GM10847 (cell line): ENCODE measurements around the gene SLC6A9.

Source experiments
- POLR2A ChIP-seq: IDR thresholded peaks from 2 replicates; pipeline ENCODE4 v1.6.1; 2011; ENCODE audit not compliant: insufficient read length; ENCODE audit errors: extremely low read depth

Gene SLC6A9

DNA sequence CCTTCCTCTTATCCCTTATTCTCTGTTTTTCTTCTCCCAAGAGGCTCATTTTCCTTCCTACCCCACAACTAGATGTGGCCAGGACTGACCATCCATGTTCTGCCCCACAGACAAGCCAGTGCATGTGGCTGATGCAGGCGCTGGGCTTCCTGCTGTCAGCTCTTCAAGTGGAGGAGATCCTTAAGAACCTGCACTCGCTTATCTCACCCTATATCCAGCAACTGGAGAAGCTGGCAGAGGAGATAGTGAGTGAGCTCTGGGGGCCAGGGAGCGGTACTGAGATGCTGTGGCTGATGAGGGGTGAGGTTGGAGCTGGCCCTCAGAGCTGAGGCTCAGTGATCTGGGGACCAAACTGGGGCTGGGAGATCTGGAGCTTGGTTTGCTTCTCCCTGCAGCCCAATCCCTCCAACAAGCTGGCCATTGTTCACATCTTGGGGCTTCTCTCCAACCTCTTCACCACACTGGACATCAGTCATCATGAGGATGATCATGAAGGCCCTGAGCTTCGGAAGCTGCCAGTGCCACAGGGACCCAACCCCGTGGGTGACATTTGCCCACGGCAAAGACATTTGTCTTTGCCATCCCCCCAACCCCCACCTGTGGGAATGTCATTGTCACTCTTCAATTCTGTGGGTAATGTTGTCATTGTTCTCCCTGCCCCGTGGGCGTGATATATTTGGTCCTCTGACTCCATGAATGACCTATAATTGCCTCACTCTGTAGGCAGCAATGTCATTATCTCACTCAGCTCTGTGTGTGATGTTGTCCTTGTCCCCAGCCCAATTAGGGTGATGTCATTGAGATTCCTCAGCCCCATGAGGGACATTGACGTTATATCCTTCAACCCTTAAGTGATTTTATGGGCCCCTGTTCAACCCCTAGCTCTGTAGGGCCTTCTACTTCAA, 72.7 kb downstream of the SLC6A9 start:
- TF ChIP-seq POLR2A, result no peak

DNA sequence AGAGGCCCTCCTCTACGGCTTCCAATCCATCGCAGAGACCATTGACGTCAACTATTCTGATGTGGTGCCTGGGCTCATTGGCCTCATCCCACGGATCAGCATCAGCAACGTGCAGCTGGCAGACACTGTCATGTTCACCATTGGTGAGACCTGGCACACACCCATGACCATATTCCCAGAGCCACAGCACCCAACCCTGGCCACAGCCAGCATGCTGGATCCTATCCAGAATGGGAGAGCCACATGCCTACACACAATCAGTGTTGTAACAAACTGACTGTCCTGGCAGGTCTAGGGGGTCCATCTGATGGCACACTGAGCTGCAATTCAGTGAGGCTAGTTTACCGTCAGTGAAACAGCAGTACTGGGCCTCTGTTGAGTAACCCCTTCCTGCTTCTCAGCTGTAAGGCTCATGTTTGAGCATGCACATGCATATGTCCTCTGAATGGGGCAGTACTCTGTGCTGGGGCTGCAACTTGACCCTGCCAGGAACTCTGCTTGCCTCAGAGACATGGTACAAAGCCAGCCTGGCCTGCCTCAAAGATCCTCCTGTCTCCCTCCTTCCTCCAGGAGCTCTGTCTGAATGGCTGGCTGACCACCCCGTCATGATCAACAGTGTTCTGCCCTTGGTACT, 73.7 kb downstream of the SLC6A9 start:
- TF ChIP-seq POLR2A, result no peak

DNA sequence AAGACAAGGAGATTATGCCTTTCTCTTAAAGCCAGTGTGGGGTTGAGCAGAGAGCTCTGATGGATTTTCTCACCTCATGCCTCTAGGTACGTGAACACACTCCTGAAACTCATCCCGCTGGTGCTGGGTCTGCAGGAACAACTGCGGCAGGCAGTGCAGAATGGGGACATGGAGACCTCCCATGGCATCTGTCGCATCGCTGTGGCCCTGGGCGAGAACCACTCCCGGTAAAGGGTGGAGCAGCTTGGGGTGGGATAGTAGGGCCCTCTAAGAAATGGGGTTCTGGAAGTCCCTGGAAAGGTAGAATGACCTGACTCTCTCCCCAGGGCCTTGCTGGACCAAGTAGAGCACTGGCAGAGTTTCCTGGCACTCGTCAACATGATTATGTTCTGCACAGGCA, 75.0 kb downstream of the SLC6A9 start:
- no peak for TF ChIP-seq POLR2A

DNA sequence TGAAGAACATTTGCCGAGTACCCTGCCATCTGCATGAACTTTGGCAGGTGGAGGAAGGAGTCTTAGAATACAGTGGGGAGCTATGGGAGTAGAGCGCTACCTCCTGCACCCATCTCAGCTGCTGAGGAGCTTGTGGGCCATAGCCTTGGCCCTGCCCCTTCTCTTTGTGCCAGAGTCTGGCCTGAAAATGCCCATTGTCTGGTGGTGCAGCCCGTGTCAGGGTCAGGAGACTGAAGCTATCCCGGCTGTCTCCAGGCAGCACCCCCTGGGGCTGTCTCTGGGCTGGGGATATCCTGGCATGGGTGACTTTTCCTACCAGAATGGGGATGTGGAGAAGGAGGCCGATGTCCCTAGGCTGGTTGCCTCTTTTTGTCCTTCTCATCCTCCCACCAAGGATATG, 77.2 kb downstream of the SLC6A9 start:
- no peak for TF ChIP-seq POLR2A

DNA sequence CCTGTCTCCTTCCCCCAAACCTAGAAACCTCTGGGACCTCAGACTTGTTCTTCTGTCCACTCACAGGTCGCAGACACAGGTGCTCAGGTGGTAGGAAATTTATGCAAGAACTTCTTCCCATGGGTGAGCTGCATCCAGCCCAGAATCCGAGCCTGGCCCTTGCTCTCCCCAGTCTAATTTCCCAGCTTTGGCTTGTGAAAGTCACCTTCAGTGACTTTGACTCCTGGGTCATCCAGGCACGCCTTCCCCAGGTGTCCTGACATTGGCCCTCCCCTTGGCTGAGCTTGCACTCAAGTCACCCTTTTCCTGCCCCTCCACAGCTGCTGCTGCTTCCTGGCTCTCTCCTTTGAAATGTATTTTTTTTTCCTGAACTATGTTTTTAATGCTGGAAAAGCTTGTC, 77.9 kb downstream of the SLC6A9 start:
- no peak for TF ChIP-seq POLR2A

DNA sequence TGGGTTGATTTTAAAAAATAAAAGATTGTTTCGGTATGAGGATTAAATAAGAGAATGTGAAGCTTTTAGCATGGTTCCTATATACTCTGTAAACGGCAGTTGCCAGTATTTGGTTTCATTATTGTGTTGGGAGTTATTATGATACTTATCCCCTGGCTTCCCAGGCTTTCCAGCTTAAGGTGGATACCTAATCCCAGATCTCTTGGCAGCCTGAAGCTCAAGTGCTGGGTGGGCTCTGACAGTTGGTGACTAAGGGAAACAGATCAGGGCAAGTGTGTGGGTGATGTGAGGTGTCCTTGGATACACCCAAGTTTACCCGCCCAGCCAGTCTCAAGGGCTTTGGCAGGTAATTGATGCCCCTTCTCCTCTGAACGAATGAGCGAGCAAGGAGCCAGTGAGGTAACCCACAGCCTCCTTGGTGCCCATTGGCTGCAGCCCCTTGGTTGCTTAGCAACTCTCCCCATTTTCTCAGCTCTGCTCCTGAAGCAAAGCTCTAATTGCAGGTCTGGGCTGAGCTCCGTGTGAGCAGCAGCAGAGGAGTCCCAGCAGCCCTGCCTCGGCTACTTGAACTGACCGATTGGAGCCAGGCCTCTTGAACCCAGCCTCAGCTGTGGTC, 78.4 kb downstream of the SLC6A9 start:
- no peak for TF ChIP-seq POLR2A

DNA sequence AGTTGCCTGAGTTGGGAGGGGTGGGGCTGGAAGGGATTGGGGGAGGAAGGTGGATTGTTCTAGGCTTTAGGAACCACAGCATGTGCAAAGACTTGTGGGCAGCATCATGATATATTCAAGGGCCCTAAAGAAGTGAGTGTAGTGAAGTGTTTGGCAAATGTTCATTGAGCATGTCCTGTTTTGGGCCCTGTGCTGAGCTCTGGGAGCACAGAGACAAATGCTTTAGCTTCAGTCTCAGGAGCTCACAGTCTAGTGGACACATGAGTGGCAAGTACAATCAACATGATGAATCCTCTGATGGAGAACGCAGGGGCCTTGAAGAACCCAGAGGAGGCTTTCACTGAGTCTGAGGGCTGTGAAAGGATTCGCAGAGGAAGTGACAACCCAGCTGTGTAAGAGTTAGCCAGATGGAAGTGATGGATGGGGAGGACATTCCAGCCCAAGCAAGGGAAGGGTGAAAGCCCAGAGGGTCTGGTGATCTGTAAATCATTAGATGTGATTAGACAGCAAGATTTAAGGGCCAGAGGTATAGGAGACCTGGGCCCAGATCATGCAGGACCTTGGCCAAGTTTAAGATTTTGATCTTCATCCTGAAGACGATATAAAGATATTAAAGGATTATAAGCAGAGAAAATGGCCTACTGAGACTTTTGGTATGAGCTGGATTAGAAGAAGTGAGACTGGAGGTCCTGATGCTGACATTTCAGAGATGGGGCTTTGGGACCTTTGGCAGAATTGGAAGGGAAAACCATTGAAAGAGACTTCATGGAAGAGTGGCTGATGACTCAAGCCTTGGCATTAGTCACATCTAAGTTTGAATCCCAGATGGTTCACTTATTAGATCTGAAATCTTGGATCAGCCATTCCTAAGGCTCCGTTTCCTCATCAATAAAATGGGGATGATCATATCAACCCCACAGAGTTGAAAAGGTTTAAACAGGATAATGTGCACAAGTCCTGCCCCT, 80.0 kb downstream of the SLC6A9 start:
- TF ChIP-seq POLR2A, result no peak

DNA sequence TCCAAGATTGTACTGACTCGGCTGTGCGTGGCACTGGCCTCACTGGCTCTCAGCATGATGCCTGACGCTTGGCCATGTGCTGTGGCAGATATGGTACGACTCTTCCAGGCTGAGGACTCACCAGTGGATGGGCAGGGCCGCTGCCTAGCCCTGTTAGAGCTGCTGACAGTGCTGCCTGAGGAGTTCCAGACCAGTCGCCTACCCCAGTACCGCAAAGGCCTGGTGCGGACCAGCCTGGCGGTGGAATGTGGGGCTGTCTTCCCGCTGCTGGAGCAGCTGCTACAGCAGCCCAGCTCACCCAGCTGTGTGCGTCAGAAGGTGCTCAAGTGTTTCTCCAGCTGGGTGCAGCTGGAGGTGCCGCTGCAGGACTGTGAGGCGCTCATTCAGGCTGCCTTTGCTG, 81.6 kb downstream of the SLC6A9 start:
- TF ChIP-seq POLR2A, result no peak

DNA sequence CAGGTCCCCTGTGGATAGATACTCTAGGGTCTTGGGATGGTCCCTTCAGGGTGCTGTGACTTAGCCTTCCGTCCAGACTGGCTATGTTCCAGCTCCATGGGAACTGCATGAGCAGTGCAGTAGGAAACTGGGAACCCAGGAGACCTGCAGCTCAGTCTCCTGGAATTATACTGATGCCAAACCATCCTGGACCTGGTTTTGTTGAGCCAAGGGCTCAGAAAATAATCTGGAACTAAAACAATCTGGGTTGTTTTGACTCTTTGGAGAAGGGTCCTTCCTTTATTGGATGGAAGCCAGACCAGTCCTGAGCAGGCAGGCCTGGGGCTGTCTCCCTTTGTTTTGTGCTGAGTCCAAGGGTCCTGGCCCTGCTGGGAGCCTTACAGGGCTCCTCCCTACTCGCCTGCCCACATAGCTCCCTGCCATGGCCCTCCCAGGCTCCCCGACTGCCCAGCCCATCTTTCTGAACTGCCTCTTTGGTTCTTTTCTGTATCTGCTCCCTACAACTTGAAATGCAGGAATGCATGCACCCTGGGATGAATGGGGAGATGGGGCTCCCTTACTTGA, 83.3 kb downstream of the SLC6A9 start:
- no peak for TF ChIP-seq POLR2A

DNA sequence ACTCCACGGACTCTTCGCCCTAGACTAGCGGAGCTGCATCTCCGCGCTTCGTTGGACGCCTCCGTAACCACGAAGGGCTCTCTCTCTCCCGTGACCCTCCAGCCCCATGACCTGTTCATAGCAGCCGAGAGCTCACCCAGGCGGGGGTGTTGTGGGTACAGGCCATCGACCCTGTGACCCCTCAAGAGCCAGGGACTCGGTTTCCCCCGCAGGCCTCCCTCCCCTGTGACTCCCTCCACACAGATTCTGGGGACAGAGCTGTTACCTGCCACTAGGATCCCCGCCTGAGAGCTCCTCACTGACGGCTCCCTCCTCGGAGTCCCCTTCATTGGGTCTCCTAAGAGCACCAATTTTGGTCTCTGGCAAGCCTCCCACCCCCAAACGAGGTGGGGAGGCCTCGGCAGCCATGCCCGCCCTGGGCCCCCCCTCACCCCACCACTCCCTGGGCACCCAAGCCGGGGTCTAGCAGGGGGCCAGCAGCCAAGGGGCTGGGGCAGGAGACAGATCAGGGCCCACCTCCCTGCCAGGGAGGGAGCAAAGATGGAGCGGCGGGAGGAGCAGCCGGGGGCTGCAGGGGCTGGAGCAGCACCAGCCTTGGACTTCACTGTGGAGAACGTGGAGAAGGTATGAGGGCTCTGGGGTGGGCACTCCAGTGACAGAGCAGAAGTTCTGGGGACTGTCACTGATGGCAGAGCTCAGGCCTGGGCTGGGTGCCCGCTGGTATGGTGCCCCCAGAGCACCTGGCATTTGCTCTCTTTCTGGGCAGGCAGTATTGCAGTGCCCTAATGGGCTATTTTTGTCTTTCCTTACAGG, 84.0 kb downstream of the SLC6A9 start:
- no peak for TF ChIP-seq POLR2A
